ENCODE results near the gene CHRNA4.

GRCh38 chr20:63404129-63405085, 43.3 kb upstream of the CHRNA4 start:
- TF ChIP-seq POLR2A (IDR thresholded peaks at IDR 0.05; ENCODE audit: low read depth, low read length), result no peak
- TF ChIP-seq TAF1 (IDR thresholded peaks at IDR 0.05; ENCODE audit: borderline replicate concordance, low read depth, low read length), result no peak
- no peak for TF ChIP-seq POLR2AphosphoS5 (IDR thresholded peaks at IDR 0.05; ENCODE audit: low read depth, low read length)

Data from GM12892 (cell line).